H1 (cell line): Measurements from ENCODE around the gene METTL8. TPM values are rescaled to one million over a fixed set of nuclear protein-coding genes. Genes with fewer than 3 reads are reported as not detected.

Experiments used
- CBX5 ChIP-seq: fragments of 300-800, 300-1000 bp; sonication (generic); IDR thresholded peaks from 2 replicates; pipeline ENCODE4 v1.7.1; 2016; ENCODE audit warnings: antibody characterized with exemption, low read length, low read depth
- EZH2 ChIP-seq: fragments of 200-600 bp; sonication (generic); IDR thresholded peaks from 2 replicates; pipeline ENCODE4 v1.7.1; 2012; ENCODE audit warnings: low read depth, mild to moderate bottlenecking, moderate library complexity, low read length, inconsistent platforms; ENCODE audit not compliant: severe bottlenecking
- KDM1A ChIP-seq: fragments of 200-600, 300-600 bp; sonication (generic); IDR thresholded peaks from 2 replicates; pipeline ENCODE4 v1.7.1; 2016; ENCODE audit warnings: mild to moderate bottlenecking, low read length, borderline replicate concordance
- NRF1 ChIP-seq: IDR thresholded peaks from 2 replicates; pipeline ENCODE4 v1.6.1; 2011; ENCODE audit warnings: mild to moderate bottlenecking, low read depth, low read length, improper control_type of control experiment
- SUZ12 ChIP-seq: fragments of 200-600 bp; sonication (generic); IDR thresholded peaks from 2 replicates; pipeline ENCODE4 v1.6.1; 2012; ENCODE audit warnings: mild to moderate bottlenecking, inconsistent platforms, low read length, moderate library complexity, mixed read lengths
- YY1 ChIP-seq: IDR thresholded peaks from 2 replicates; pipeline ENCODE4 v1.6.1; 2011; ENCODE audit warnings: low read depth, mild to moderate bottlenecking, low read length
- polyA plus RNA-seq, 7 experiments: library from polyadenylated mRNA; depleted of rRNA in 3 of 7; stranded (reverse) in 5 of 7; unstranded in 2 of 7; fragments of >200 nt in 5 of 7; fragments of 200-250 nt in 2 of 7; gene quantifications; 1 replicate in 5 of 7; 2 replicates in 1 of 7; 4 replicates in 1 of 7; pipeline versions ENCODE4 v1.2.1 to v1.2.3, GENCODE V29; 2011 to 2013; ENCODE audit warnings: missing spikeins in 2 of 7, mixed read lengths in 2 of 7
- total RNA-seq: library from RNA; stranded (reverse); fragmentation: NEBNext Ultra II Directional; extraction: Animal tissue kit (Norgen Biotek cat#: 25700); gene quantifications from 2 replicates; pipeline ENCODE4 v1.2.1, GENCODE V29; 2021

The METTL8 gene
- total and polyA plus RNA-seq, 2 of the 8 experiments (the other 6 are each of a cell fraction or from before 2014, with no cell fraction given): 17.6 to 79.7 TPM

DNA sequence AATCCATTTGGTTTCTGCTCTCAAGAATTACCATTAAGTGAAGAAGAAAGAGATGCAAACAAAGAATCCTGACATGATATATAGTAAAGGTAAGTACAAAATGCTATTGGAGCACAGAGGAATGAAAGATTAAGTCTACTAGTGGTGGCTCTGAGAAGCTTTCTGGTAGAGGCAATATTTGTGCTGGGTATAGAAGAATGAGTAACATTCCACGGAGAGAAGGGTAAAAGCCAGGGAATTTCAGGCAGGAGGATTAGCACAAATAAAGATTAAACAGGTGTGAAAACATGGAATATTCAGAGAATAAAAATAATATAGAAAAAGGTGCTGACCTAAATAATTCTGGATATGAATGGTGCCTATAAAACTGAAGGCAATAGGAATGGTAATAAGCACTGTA is 31.8 kb downstream of the METTL8 start (continued):
- TF ChIP-seq SUZ12 (no peak), YY1 (no peak), CBX5 (no peak), NRF1 (no peak), KDM1A (no peak), EZH2 (no peak)
